Activated T-cell treated with anti-CD3 and anti-CD28 coated beads for 1 hour (primary cell): ENCODE results near the gene FRMPD3.

Source experiments
- DNase-seq: peaks from one replicate; pipeline ENCODE4 v3.0.0-alpha.2; 2020; ENCODE audit warnings: low read depth

The FRMPD3 gene

GRCh38 chrX:107480272-107480671, 30.8 kb downstream of the FRMPD3 start:
- no peak for DNase-seq

- no peak for DNase-seq
Measured at GRCh38 chrX:107482046-107482445, 32.6 kb downstream of the FRMPD3 start.

GRCh38 chrX:107484002-107484726, 34.7 kb downstream of the FRMPD3 start:
- no peak for DNase-seq

- DNase-seq = no peak
Measured at GRCh38 chrX:107485013-107485412, 35.6 kb downstream of the FRMPD3 start.

GRCh38 chrX:107493141-107493540, 43.7 kb downstream of the FRMPD3 start:
- DNase-seq = no peak

- DNase-seq = no peak
Measured at GRCh38 chrX:107496786-107497185, 47.3 kb downstream of the FRMPD3 start.
